ENCODE data around the gene MUC3A. TPM values are rescaled to one million over a fixed set of nuclear protein-coding genes. Genes with fewer than 3 reads are reported as not detected.
A peak's percentile ranks its signal among the peaks of the same experiment; 100 is the strongest.

The MUC3A gene
- total RNA-seq, 6 donors from 2014 or later, result 0.30 to 3.1 (median 0.94) TPM

DNA sequence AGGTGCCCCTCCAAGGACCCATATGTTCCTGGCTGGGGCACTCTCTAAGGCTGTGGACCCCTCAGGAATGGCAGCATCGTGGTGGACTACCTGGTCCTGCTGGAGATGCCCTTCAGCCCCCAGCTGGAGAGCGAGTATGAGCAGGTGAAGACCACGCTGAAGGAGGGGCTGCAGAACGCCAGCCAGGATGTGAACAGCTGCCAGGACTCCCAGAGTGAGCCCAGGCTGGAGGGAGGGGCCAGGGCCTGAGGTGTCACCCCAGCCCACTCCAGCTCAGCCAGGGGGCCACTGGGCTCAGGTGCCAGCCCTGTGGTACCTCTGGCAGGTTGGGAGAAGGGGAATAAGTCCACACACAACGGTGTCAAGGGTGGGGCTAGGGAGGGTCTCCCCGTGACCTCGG lies 15.3 kb downstream of the MUC3A start:
- ATAC-seq (ENCODE audit: low FRiP score in 2 of 2) (no peak), DNase-seq (peak in 1 of 2 donors; percentile 63)
- TF ChIP-seq POLR2AphosphoS5 (IDR thresholded peaks at IDR 0.05) (no peak), EP300 (IDR thresholded peaks at IDR 0.05) (no peak), POLR2A (IDR thresholded peaks at IDR 0.05) (no peak)
- TF ChIP-seq, protein P1, sequence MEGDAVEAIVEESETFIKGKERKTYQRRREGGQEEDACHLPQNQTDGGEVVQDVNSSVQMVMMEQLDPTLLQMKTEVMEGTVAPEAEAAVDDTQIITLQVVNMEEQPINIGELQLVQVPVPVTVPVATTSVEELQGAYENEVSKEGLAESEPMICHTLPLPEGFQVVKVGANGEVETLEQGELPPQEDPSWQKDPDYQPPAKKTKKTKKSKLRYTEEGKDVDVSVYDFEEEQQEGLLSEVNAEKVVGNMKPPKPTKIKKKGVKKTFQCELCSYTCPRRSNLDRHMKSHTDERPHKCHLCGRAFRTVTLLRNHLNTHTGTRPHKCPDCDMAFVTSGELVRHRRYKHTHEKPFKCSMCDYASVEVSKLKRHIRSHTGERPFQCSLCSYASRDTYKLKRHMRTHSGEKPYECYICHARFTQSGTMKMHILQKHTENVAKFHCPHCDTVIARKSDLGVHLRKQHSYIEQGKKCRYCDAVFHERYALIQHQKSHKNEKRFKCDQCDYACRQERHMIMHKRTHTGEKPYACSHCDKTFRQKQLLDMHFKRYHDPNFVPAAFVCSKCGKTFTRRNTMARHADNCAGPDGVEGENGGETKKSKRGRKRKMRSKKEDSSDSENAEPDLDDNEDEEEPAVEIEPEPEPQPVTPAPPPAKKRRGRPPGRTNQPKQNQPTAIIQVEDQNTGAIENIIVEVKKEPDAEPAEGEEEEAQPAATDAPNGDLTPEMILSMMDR (IDR thresholded peaks at IDR 0.05), result no peak
- H3K36me3 ChIP-seq, result no peaks in the 10 kb centered on the region
- H3K27ac ChIP-seq, result no peak overlapping the region
- peaks cover 0 to 35% (median 30%) of the 10 kb centered on the region in 4 donors for H3K27me3 ChIP-seq
- no peak overlapping the region for H3K4me3 ChIP-seq
- 48% methylated on average over 7 of the region's 7 CpGs for WGBS, 2 donors
- H3K9me3 ChIP-seq, result no peaks in the 10 kb centered on the region
- peaks cover 13 to 18% (median 17%) of the 10 kb centered on the region in 4 donors for H3K4me1 ChIP-seq

DNA sequence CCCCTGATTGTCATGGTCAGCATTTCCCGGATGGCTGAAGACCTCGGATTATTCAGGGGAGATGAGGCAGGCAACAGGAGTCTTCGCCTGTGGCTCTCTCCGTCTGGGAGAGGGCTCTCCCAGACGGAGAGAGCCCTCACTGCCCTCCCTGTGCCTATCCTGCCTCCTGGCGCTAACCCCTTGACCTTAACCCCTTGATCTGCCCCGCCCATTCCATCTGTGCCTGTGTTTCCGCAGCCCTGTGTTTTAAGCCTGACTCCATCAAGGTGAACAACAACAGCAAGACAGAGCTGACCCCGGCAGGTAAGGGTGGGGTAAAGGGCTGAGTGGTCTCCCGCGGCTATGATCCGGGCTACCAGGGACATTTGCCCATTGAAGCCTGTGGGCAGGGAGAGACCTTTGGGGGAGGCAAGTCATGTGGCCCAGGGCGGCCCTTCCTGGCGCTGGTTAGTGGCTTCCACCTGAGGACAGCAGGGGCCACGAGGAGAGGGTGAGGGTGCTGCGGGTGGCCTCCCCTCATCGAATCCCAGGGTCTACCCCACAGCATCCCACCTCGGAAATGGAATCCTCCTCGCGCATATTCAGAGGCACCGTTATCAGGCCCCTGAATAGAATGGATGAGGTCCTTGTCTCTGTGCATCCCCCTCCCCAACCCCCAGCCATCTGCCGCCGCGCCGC lies 15.8 kb downstream of the MUC3A start:
- Histone ChIP-seq H3K27me3 (peaks cover 0 to 35% (median 30%) of the 10 kb centered on the region in 4 donors), H3K4me3 (peak overlapping the region in 3 of 4 donors; percentile 27 to 47 (median 40)), H3K27ac (no peak overlapping the region), H3K4me1 (peaks cover 13 to 18% (median 17%) of the 10 kb centered on the region in 4 donors), H3K36me3 (no peaks in the 10 kb centered on the region), H3K9me3 (no peaks in the 10 kb centered on the region)
- WGBS, 2 donors, result 19 to 20% methylated on average over 23 to 25 of the region's 25 CpGs
- DNase-seq (no peak), ATAC-seq (ENCODE audit: low FRiP score in 2 of 2) (no peak)
- TF ChIP-seq EP300 (IDR thresholded peaks at IDR 0.05), result no peak
- TF ChIP-seq, protein P1 (IDR thresholded peaks at IDR 0.05), result no peak

DNA sequence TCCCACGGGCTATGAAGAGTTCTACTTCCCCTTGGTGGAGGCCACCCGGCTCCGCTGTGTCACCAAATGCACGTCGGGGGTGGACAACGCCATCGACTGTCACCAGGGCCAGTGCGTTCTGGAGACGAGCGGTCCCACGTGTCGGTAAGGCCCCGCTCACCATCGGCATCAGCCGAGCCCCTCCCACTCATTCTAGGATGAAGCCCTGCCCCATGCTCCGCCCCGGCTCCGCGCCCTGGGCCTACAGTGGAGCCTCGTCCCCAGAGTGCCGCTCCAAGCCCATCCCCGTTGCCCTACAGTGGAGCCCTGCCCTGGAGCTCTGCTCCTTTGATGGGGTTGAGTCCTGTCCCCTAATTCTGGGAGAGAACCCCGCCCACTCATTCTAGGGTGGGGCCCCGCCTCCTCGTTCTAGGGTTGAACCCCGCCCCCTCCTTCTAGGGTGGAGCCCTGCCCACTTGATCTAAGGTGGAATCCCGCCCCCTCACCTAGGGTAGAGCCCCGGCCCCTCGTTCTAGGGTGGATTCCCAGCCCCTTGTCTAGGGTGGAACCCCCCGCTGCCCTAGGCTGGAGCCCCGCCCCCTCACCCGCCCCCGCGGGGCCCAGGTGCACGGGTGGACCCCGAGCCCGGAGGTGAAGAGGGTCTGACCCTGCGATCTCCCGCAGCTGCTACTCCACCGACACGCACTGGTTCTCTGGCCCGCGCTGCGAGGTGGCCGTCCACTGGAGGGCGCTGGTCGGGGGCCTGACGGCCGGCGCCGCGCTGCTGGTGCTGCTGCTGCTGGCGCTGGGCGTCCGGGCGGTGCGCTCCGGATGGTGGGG lies 16.6 kb downstream of the MUC3A start:
- Histone ChIP-seq H3K36me3 (no peaks in the 10 kb centered on the region), H3K9me3 (no peaks in the 10 kb centered on the region), H3K27me3 (peaks cover 0 to 35% (median 30%) of the 10 kb centered on the region in 4 donors), H3K27ac (no peak overlapping the region), H3K4me1 (peaks cover 13 to 18% (median 17%) of the 10 kb centered on the region in 4 donors), H3K4me3 (peak overlapping the region; percentile 13 to 47 (median 34))
- 3 to 5% methylated on average over 47 to 55 of the region's 58 CpGs for WGBS, 2 donors
- DNase-seq (peak; percentile 84 to 96), ATAC-seq (ENCODE audit: low FRiP score in 2 of 2) (peak; percentile 67 to 82)
- TF ChIP-seq, protein P1 (IDR thresholded peaks at IDR 0.05), result peak; percentile 67 to 94 (median 84)
- TF ChIP-seq POLR2AphosphoS5 (IDR thresholded peaks at IDR 0.05), result no peak

DNA sequence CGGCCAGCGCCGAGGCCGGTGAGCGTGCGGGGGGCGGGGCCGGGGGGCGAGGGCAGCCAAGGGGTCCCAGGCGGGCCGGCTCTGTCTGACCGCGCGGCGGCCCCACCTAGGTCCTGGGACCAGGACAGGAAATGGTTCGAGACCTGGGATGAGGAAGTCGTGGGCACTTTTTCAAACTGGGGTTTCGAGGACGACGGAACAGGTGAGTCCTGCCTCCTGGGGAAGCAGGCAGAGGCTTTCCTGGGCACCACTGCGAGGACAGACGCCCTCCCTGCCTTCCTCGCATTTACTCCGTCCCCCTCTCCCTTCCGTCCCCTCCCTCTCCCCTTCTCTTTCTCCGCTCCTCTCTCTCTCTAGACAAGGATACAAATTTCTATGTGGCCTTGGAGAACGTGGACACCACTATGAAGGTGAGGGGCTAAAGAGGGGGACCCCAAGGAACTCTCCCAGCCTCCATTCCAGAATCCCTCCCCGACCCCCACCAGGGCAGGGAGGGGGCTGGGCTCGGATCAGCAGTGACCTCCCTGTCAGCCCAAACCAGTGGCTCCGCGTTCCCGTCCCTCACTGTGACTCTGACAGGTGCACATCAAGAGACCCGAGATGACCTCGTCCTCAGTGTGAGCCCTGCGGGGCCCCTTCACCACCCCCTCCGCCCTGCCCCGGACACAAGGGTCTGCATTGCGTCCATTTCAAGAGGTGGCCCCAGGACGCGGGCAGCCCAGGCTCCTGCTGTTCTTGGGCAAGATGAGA lies 17.4 kb downstream of the MUC3A start:
- no peaks in the 10 kb centered on the region for H3K9me3 ChIP-seq
- no peak for TF ChIP-seq POLR2AphosphoS5 (IDR thresholded peaks at IDR 0.05)
- TF ChIP-seq, protein P1 (IDR thresholded peaks at IDR 0.05), result peak in 1 of 6 experiments; percentile 2
- no peak overlapping the region for H3K27ac ChIP-seq
- ATAC-seq (ENCODE audit: low FRiP score in 2 of 2), result no peak
- peak in 1 of 2 donors; percentile 83 for DNase-seq
- H3K4me1 ChIP-seq, result peaks cover 13 to 18% (median 17%) of the 10 kb centered on the region in 4 donors
- H3K4me3 ChIP-seq, result peak overlapping the region in 3 of 4 donors; percentile 27 to 47 (median 40)
- no peaks in the 10 kb centered on the region for H3K36me3 ChIP-seq
- H3K27me3 ChIP-seq, result peaks cover 0 to 35% (median 30%) of the 10 kb centered on the region in 4 donors
- 14% methylated on average over 34 to 39 of the region's 40 CpGs for WGBS, 2 donors

All from upper lobe of left lung (tissue), 6 donors.